Measurements from ENCODE around the gene RPS19BP1. TPM values are rescaled to one million over a fixed set of nuclear protein-coding genes. Genes with fewer than 3 reads are reported as not detected.

RPS19BP1 gene
- total RNA-seq, 1 experiment from 2014 or later, result 102 TPM

DNA sequence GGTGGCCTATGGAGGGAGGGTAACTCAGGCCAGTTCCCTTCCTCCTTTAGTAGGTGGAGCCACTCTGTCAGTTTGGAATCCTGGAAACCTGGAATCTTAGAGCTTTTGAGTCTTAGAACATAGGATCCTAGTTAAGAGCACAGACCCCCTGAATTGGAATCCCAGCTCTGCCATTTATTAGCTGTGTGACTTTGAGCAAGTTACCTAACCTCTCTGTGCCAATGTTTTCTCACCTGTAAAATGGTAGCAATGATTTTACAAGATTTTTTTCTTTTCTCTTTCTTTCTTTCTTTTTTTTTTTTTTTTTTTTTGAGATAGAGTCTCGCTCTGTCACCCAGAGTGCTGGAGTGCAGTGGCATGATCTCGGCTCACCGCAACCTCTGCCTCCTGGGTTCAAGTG is 20.9 kb upstream of the RPS19BP1 start:
- TF ChIP-seq IRF2 (CRISPR knock-in tag; IDR thresholded peaks at IDR 0.05; ENCODE audit: borderline replicate concordance, low read depth) (no peak), ZNF121 (CRISPR knock-in tag; IDR thresholded peaks at IDR 0.05) (no peak), ATF1 (CRISPR knock-in tag; IDR thresholded peaks at IDR 0.05) (no peak), NR1H2 (CRISPR knock-in tag; IDR thresholded peaks at IDR 0.05) (no peak), ZNF232 (CRISPR knock-in tag; IDR thresholded peaks at IDR 0.05) (no peak), RELA (CRISPR knock-in tag; IDR thresholded peaks at IDR 0.05; ENCODE audit: borderline replicate concordance) (no peak), ZNF219 (CRISPR knock-in tag; IDR thresholded peaks at IDR 0.05; ENCODE audit: borderline replicate concordance) (no peak), NFYB (CRISPR knock-in tag; conservative IDR thresholded peaks at IDR 0.05; ENCODE audit: low read depth) (no peak), ZNF416 (CRISPR knock-in tag; IDR thresholded peaks at IDR 0.05) (no peak), CBFB (CRISPR knock-in tag; IDR thresholded peaks at IDR 0.05; ENCODE audit: low read depth) (no peak), ZBTB21 (CRISPR knock-in tag; IDR thresholded peaks at IDR 0.05; ENCODE audit: borderline replicate concordance) (no peak), NR3C1 (CRISPR knock-in tag; conservative IDR thresholded peaks at IDR 0.05; ENCODE audit: low read depth) (no peak), CREM (CRISPR knock-in tag; IDR thresholded peaks at IDR 0.05) (no peak)
- TF ChIP-seq, protein P1, sequence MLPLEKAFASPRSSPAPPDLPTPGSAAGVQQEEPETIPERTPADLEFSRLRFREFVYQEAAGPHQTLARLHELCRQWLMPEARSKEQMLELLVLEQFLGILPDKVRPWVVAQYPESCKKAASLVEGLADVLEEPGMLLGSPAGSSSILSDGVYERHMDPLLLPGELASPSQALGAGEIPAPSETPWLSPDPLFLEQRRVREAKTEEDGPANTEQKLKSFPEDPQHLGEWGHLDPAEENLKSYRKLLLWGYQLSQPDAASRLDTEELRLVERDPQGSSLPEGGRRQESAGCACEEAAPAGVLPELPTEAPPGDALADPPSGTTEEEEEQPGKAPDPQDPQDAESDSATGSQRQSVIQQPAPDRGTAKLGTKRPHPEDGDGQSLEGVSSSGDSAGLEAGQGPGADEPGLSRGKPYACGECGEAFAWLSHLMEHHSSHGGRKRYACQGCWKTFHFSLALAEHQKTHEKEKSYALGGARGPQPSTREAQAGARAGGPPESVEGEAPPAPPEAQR (CRISPR knock-in tag; IDR thresholded peaks at IDR 0.05), result no peak
- TF ChIP-seq, protein P2, sequence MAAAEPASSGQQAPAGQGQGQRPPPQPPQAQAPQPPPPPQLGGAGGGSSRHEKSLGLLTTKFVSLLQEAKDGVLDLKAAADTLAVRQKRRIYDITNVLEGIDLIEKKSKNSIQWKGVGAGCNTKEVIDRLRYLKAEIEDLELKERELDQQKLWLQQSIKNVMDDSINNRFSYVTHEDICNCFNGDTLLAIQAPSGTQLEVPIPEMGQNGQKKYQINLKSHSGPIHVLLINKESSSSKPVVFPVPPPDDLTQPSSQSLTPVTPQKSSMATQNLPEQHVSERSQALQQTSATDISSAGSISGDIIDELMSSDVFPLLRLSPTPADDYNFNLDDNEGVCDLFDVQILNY (CRISPR knock-in tag; IDR thresholded peaks at IDR 0.05), result no peak
- TF ChIP-seq, protein P3, sequence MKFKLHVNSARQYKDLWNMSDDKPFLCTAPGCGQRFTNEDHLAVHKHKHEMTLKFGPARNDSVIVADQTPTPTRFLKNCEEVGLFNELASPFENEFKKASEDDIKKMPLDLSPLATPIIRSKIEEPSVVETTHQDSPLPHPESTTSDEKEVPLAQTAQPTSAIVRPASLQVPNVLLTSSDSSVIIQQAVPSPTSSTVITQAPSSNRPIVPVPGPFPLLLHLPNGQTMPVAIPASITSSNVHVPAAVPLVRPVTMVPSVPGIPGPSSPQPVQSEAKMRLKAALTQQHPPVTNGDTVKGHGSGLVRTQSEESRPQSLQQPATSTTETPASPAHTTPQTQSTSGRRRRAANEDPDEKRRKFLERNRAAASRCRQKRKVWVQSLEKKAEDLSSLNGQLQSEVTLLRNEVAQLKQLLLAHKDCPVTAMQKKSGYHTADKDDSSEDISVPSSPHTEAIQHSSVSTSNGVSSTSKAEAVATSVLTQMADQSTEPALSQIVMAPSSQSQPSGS (CRISPR knock-in tag; IDR thresholded peaks at IDR 0.05; ENCODE audit: borderline replicate concordance, low read depth), result no peak
- TF ChIP-seq, protein P4, sequence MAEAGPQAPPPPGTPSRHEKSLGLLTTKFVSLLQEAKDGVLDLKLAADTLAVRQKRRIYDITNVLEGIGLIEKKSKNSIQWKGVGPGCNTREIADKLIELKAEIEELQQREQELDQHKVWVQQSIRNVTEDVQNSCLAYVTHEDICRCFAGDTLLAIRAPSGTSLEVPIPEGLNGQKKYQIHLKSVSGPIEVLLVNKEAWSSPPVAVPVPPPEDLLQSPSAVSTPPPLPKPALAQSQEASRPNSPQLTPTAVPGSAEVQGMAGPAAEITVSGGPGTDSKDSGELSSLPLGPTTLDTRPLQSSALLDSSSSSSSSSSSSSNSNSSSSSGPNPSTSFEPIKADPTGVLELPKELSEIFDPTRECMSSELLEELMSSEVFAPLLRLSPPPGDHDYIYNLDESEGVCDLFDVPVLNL (CRISPR knock-in tag; IDR thresholded peaks at IDR 0.05; ENCODE audit: borderline replicate concordance, low read depth), result no peak
- TF ChIP-seq, protein P5, sequence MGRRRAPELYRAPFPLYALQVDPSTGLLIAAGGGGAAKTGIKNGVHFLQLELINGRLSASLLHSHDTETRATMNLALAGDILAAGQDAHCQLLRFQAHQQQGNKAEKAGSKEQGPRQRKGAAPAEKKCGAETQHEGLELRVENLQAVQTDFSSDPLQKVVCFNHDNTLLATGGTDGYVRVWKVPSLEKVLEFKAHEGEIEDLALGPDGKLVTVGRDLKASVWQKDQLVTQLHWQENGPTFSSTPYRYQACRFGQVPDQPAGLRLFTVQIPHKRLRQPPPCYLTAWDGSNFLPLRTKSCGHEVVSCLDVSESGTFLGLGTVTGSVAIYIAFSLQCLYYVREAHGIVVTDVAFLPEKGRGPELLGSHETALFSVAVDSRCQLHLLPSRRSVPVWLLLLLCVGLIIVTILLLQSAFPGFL (CRISPR knock-in tag; IDR thresholded peaks at IDR 0.05; ENCODE audit: borderline replicate concordance), result no peak
- TF ChIP-seq, protein P6, sequence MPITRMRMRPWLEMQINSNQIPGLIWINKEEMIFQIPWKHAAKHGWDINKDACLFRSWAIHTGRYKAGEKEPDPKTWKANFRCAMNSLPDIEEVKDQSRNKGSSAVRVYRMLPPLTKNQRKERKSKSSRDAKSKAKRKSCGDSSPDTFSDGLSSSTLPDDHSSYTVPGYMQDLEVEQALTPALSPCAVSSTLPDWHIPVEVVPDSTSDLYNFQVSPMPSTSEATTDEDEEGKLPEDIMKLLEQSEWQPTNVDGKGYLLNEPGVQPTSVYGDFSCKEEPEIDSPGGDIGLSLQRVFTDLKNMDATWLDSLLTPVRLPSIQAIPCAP (CRISPR knock-in tag; IDR thresholded peaks at IDR 0.05), result no peak
- Mint-ChIP-seq H3K27ac (no peak overlapping the region), H3K9me3 (no peaks in the 10 kb centered on the region), H3K4me1 (peaks cover 7% of the 10 kb centered on the region), H3K4me3 (no peak overlapping the region), H3K36me3 (no peaks in the 10 kb centered on the region), H3K27me3 (ENCODE audit: low read depth) (peaks cover 41% of the 10 kb centered on the region)
- DNase-seq (ENCODE audit: low spot score), result no peak
- POLR2A ChIA-PET, result interaction anchor here (0.7 kb wide), 1 partner anchor 81 kb away, joined by 7 read pairs; no protein-coding TSS in a partner anchor
- ATAC-seq, result no peak
- CTCF ChIA-PET, result interaction anchor here (1.0 to 2.5 kb wide), 2 partner anchors 10 to 19 kb away, joined by 3 to 9 read pairs; no protein-coding TSS in a partner anchor

DNA sequence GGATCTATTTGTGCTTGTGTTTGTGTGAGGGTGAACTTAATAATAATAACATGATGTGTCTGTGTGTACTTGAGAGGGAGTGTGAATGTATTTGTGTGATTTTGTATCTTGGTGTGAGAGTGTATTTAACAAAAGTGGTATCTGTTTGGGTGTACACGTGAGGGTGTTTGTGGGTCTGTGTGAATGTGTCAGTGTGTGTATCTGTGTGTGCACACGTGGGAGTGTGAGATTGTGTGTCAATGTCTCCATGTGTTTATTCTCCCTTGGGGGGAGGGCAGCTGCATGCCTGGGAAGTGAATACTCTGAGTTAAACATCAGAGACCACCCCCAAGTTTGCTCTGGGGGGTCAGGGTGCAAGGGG is 15.0 kb upstream of the RPS19BP1 start:
- Mint-ChIP-seq H3K27me3 (ENCODE audit: low read depth) (peaks cover 35% of the 10 kb centered on the region), H3K9me3 (no peaks in the 10 kb centered on the region), H3K36me3 (no peaks in the 10 kb centered on the region), H3K4me3 (no peak overlapping the region), H3K4me1 (peaks cover 14% of the 10 kb centered on the region), H3K27ac (no peak overlapping the region)
- ATAC-seq (no peak), DNase-seq (ENCODE audit: low spot score) (no peak)
- POLR2A ChIA-PET, result no interaction called here
- CTCF ChIA-PET, result no interaction called here
- TF ChIP-seq, protein P7, sequence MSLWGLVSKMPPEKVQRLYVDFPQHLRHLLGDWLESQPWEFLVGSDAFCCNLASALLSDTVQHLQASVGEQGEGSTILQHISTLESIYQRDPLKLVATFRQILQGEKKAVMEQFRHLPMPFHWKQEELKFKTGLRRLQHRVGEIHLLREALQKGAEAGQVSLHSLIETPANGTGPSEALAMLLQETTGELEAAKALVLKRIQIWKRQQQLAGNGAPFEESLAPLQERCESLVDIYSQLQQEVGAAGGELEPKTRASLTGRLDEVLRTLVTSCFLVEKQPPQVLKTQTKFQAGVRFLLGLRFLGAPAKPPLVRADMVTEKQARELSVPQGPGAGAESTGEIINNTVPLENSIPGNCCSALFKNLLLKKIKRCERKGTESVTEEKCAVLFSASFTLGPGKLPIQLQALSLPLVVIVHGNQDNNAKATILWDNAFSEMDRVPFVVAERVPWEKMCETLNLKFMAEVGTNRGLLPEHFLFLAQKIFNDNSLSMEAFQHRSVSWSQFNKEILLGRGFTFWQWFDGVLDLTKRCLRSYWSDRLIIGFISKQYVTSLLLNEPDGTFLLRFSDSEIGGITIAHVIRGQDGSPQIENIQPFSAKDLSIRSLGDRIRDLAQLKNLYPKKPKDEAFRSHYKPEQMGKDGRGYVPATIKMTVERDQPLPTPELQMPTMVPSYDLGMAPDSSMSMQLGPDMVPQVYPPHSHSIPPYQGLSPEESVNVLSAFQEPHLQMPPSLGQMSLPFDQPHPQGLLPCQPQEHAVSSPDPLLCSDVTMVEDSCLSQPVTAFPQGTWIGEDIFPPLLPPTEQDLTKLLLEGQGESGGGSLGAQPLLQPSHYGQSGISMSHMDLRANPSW (CRISPR knock-in tag; conservative IDR thresholded peaks at IDR 0.05; ENCODE audit: low read depth), result no peak
- TF ChIP-seq, protein P8, sequence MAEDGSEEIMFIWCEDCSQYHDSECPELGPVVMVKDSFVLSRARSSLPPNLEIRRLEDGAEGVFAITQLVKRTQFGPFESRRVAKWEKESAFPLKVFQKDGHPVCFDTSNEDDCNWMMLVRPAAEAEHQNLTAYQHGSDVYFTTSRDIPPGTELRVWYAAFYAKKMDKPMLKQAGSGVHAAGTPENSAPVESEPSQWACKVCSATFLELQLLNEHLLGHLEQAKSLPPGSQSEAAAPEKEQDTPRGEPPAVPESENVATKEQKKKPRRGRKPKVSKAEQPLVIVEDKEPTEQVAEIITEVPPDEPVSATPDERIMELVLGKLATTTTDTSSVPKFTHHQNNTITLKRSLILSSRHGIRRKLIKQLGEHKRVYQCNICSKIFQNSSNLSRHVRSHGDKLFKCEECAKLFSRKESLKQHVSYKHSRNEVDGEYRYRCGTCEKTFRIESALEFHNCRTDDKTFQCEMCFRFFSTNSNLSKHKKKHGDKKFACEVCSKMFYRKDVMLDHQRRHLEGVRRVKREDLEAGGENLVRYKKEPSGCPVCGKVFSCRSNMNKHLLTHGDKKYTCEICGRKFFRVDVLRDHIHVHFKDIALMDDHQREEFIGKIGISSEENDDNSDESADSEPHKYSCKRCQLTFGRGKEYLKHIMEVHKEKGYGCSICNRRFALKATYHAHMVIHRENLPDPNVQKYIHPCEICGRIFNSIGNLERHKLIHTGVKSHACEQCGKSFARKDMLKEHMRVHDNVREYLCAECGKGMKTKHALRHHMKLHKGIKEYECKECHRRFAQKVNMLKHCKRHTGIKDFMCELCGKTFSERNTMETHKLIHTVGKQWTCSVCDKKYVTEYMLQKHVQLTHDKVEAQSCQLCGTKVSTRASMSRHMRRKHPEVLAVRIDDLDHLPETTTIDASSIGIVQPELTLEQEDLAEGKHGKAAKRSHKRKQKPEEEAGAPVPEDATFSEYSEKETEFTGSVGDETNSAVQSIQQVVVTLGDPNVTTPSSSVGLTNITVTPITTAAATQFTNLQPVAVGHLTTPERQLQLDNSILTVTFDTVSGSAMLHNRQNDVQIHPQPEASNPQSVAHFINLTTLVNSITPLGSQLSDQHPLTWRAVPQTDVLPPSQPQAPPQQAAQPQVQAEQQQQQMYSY (CRISPR knock-in tag; IDR thresholded peaks at IDR 0.05), result no peak
- TF ChIP-seq TEAD4 (CRISPR knock-in tag; IDR thresholded peaks at IDR 0.05), result no peak

Measured in WTC11 (cell line).